ENCODE data around the gene EPS15.

GRCh38 chr1:51484591-51484990 is 34.5 kb downstream of the EPS15 start:
- TF ChIP-seq, protein P1, sequence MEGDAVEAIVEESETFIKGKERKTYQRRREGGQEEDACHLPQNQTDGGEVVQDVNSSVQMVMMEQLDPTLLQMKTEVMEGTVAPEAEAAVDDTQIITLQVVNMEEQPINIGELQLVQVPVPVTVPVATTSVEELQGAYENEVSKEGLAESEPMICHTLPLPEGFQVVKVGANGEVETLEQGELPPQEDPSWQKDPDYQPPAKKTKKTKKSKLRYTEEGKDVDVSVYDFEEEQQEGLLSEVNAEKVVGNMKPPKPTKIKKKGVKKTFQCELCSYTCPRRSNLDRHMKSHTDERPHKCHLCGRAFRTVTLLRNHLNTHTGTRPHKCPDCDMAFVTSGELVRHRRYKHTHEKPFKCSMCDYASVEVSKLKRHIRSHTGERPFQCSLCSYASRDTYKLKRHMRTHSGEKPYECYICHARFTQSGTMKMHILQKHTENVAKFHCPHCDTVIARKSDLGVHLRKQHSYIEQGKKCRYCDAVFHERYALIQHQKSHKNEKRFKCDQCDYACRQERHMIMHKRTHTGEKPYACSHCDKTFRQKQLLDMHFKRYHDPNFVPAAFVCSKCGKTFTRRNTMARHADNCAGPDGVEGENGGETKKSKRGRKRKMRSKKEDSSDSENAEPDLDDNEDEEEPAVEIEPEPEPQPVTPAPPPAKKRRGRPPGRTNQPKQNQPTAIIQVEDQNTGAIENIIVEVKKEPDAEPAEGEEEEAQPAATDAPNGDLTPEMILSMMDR (IDR thresholded peaks at IDR 0.05 in 8 of 11, conservative IDR thresholded peaks at IDR 0.05 in 3 of 11): no peak
- TF ChIP-seq POLR2A (IDR thresholded peaks at IDR 0.05): no peak

Measured in spleen (tissue), 7 donors.